Keratinocyte (primary cell): ENCODE measurements around the gene NUDT9. TPM values are rescaled to one million over a fixed set of nuclear protein-coding genes. Genes with fewer than 3 reads are reported as not detected.

Source experiments
- DNase-seq: peaks from one replicate; pipeline ENCODE4 v3.0.0-alpha.2; 2011; ENCODE audit warnings: low read depth, missing footprints, low spot score
- FAIRE-seq: peaks from 2 replicates; lab custom pipeline; 2011; peaks lifted over from hg19 to GRCh38; lab: Jason Lieb, UNC
- H2AFZ ChIP-seq: 2 replicates; pipeline ENCODE4 v1.6.0; 2012; ENCODE audit warnings: low read length, control low read depth, inconsistent platforms; ENCODE audit not compliant: control insufficient read depth
- H3K27ac ChIP-seq: 2 replicates; pipeline ENCODE4 v1.5.1; 2011; ENCODE audit warnings: low read length; ENCODE audit not compliant: control insufficient read depth, insufficient read depth
- H3K27me3 ChIP-seq: 3 replicates; pipeline ENCODE4 v1.6.0; 2011; ENCODE audit warnings: low read length; ENCODE audit not compliant: control insufficient read depth, insufficient read depth; ENCODE audit errors: extremely low read depth
- H3K36me3 ChIP-seq, 2 experiments: 2 replicates in 1 of 2; 3 replicates in 1 of 2; pipeline ENCODE4 v1.5.1; 2011; ENCODE audit warnings: low read length in 2 of 2, mild to moderate bottlenecking in 1 of 2; ENCODE audit not compliant: control insufficient read depth in 2 of 2, insufficient read depth in 2 of 2; ENCODE audit errors: extremely low read depth in 1 of 2
- H3K4me1 ChIP-seq: 3 replicates; pipeline ENCODE4 v1.5.1; 2011; ENCODE audit warnings: low read length; ENCODE audit not compliant: control insufficient read depth, insufficient read depth; ENCODE audit errors: extremely low read depth
- H3K4me2 ChIP-seq: 3 replicates; pipeline ENCODE4 v1.6.0; 2011; ENCODE audit warnings: low read depth, low read length; ENCODE audit not compliant: control insufficient read depth, insufficient read depth; ENCODE audit errors: extremely low read depth
- H3K4me3 ChIP-seq, 3 experiments: fragments of 200-600 bp in 1 of 3; sonication (generic) in 1 of 3; 2 replicates in 2 of 3; 3 replicates in 1 of 3; pipeline ENCODE4 v1.5.1; 2011 to 2016; ENCODE audit warnings: low read length in 3 of 3, mild to moderate bottlenecking in 3 of 3, control low read depth in 2 of 3, inconsistent platforms in 1 of 3, low read depth in 1 of 3, mixed read lengths in 1 of 3, mixed run types in 1 of 3, moderate library complexity in 1 of 3; ENCODE audit not compliant: control insufficient read depth in 2 of 3, insufficient read depth in 2 of 3; ENCODE audit errors: extremely low read depth in 1 of 3
- H3K79me2 ChIP-seq: 2 replicates; pipeline ENCODE4 v1.6.0; 2012; ENCODE audit warnings: low read length; ENCODE audit not compliant: control insufficient read depth, insufficient read depth
- H3K9ac ChIP-seq: 3 replicates; pipeline ENCODE4 v1.6.0; 2011; ENCODE audit warnings: low read length; ENCODE audit not compliant: control insufficient read depth, insufficient read depth; ENCODE audit errors: extremely low read depth
- H3K9me1 ChIP-seq: 3 replicates; pipeline ENCODE4 v1.6.0; 2011; ENCODE audit warnings: low read length; ENCODE audit not compliant: control insufficient read depth, insufficient read depth; ENCODE audit errors: extremely low read depth
- H3K9me3 ChIP-seq: 2 replicates; pipeline ENCODE4 v1.5.1; 2012; ENCODE audit warnings: low read depth, low read length; ENCODE audit not compliant: control insufficient read depth
- H4K20me1 ChIP-seq: 3 replicates; pipeline ENCODE4 v1.6.0; 2011; ENCODE audit warnings: low read length; ENCODE audit not compliant: control insufficient read depth, insufficient read depth; ENCODE audit errors: extremely low read depth
- CTCF ChIP-seq, 3 experiments: IDR thresholded peaks in 1 of 3; conservative IDR thresholded peaks in 1 of 3; optimal IDR thresholded peaks in 1 of 3; 2 replicates in 2 of 3; 3 replicates in 1 of 3; pipeline versions ENCODE3 to v1.5.1; 2011; ENCODE audit warnings: low read length in 3 of 3, mild to moderate bottlenecking in 3 of 3, moderate library complexity in 2 of 3, control low read depth in 1 of 3, inconsistent platforms in 1 of 3; ENCODE audit not compliant: insufficient read depth in 2 of 3; ENCODE audit errors: extremely low read depth in 1 of 3
- EZH2 ChIP-seq: IDR thresholded peaks from one replicate; pipeline ENCODE4 v1.6.1; 2012; ENCODE audit warnings: inconsistent platforms, mild to moderate bottlenecking, low read length, moderate library complexity
- dilution Hi-C: fragments of 300-500 bp; cut with MboI; formaldehyde crosslinking; loops from one replicate; pipeline ENCODE4 v1.7.0; 2020; ENCODE audit warnings: low sequenced_read_pairs; ENCODE audit not compliant: extremely low pct_ligation_motif_present
- polyA plus RNA-seq, 5 experiments: library from polyadenylated mRNA; depleted of rRNA in 3 of 5; stranded (reverse) in 3 of 5; stranded (forward) in 1 of 5; unstranded in 1 of 5; fragments of >200 nt; gene quantifications; 1 replicate in 1 of 5; 2 replicates in 3 of 5; 3 replicates in 1 of 5; pipeline versions ENCODE4 v1.2.1 to v1.2.3, GENCODE V29; 2011 to 2012; ENCODE audit warnings: missing spikeins in 2 of 5, low read depth in 1 of 5, low replicate concordance in 1 of 5

The NUDT9 gene
- polyA plus RNA-seq, 1 donor (not counting 4 experiments of a cell fraction or from before 2014, with no cell fraction given) = 28.5 TPM

GRCh38 chr4:87462102-87462501 lies 39.7 kb downstream of the NUDT9 start:
- H3K9me3 ChIP-seq = no peaks in the 10 kb centered on the region
- no peak overlapping the region for H3K4me2 ChIP-seq
- H3K36me3 ChIP-seq = peaks cover 0 to 2% of the 10 kb centered on the region in 2 experiments
- DNase-seq = no peak
- FAIRE-seq = no peak
- H2AFZ ChIP-seq = no peak overlapping the region
- dilution Hi-C loops = no loop called here
- H3K9ac ChIP-seq = no peak overlapping the region
- no peak overlapping the region for H3K4me3 ChIP-seq
- no peaks in the 10 kb centered on the region for H3K4me1 ChIP-seq
- no peaks in the 10 kb centered on the region for H3K79me2 ChIP-seq
- no peak overlapping the region for H3K27ac ChIP-seq
- H3K9me1 ChIP-seq = no peaks in the 10 kb centered on the region
- TF ChIP-seq CTCF (optimal IDR thresholded peaks at IDR 0.05 in 1 of 3, IDR thresholded peaks at IDR 0.05 in 1 of 3, conservative IDR thresholded peaks at IDR 0.05 in 1 of 3; ENCODE audit: extremely low read depth in 1 of 3, insufficient read depth in 2 of 3, low read length in 3 of 3) (no peak), EZH2 (no peak)
- H3K27me3 ChIP-seq = no peaks in the 10 kb centered on the region
- no peaks in the 10 kb centered on the region for H4K20me1 ChIP-seq

GRCh38 chr4:87465739-87466366 lies 43.5 kb downstream of the NUDT9 start:
- no peak overlapping the region for H3K27ac ChIP-seq
- no peak overlapping the region for H3K4me2 ChIP-seq
- no peaks in the 10 kb centered on the region for H4K20me1 ChIP-seq
- no peaks in the 10 kb centered on the region for H3K9me3 ChIP-seq
- no peaks in the 10 kb centered on the region for H3K4me1 ChIP-seq
- no peaks in the 10 kb centered on the region for H3K27me3 ChIP-seq
- no peaks in the 10 kb centered on the region for H3K36me3 ChIP-seq
- no peak overlapping the region for H2AFZ ChIP-seq
- dilution Hi-C loops = no loop called here
- TF ChIP-seq CTCF (optimal IDR thresholded peaks at IDR 0.05 in 1 of 3, IDR thresholded peaks at IDR 0.05 in 1 of 3, conservative IDR thresholded peaks at IDR 0.05 in 1 of 3; ENCODE audit: extremely low read depth in 1 of 3, insufficient read depth in 2 of 3, low read length in 3 of 3) = peak in 2 of 3 experiments; percentile 23 to 38
- TF ChIP-seq EZH2 = no peak
- H3K9me1 ChIP-seq = no peaks in the 10 kb centered on the region
- FAIRE-seq (no peak), DNase-seq (no peak)
- H3K4me3 ChIP-seq = no peak overlapping the region
- H3K9ac ChIP-seq = no peak overlapping the region
- no peaks in the 10 kb centered on the region for H3K79me2 ChIP-seq
